Suprapubic skin (tissue), 4 donors: ENCODE results near the gene HDAC2. TPM values are rescaled to one million over a fixed set of nuclear protein-coding genes. Genes with fewer than 3 reads are reported as not detected.
A peak's percentile ranks its signal among the peaks of the same experiment; 100 is the strongest.
"Not testable (repeated sequence)": the region's sequence is repeated elsewhere in the genome, so short reads cannot be mapped to it uniquely, and the experiment has no call there.

Source experiments
- DNase-seq, 2 donors: peaks; one replicate each; pipeline ENCODE4 v3.0.0-alpha.2; 2019; ENCODE audit warnings: low spot score in 2 of 2
- H3K27ac ChIP-seq: fragments of 200-600 bp; sonication (generic); one replicate; pipeline ENCODE4 v1.5.1; 2019
- H3K27me3 ChIP-seq: fragments of 200-600 bp; sonication (generic); one replicate; pipeline ENCODE4 v1.5.1; 2019
- H3K36me3 ChIP-seq: fragments of 200-600 bp; sonication (generic); one replicate; pipeline ENCODE4 v1.5.1; 2019
- H3K4me1 ChIP-seq: fragments of 200-600 bp; sonication (generic); one replicate; pipeline ENCODE4 v1.5.1; 2019
- H3K4me3 ChIP-seq: fragments of 200-600 bp; sonication (generic); one replicate; pipeline ENCODE4 v1.5.1; 2019; ENCODE audit warnings: mild to moderate bottlenecking
- H3K9me3 ChIP-seq: fragments of 200-600 bp; sonication (generic); one replicate; pipeline ENCODE4 v1.5.1; 2019
- CTCF ChIP-seq, 2 donors: fragments of 200-600 bp in 1 of 2; fragments of 450-650 bp in 1 of 2; sonication (generic) in 1 of 2; IDR thresholded peaks; one replicate each; pipeline ENCODE4 v1.5.1; 2016 to 2019; ENCODE audit warnings: antibody characterized with exemption in 2 of 2, mild to moderate bottlenecking in 1 of 2, moderate library complexity in 1 of 2
- EP300 ChIP-seq: sonication (generic); formaldehyde crosslinking; IDR thresholded peaks from one replicate; pipeline ENCODE4 v1.6.1; 2017; ENCODE audit warnings: antibody characterized with exemption
- POLR2A ChIP-seq, 2 donors: fragments of 450-650 bp; IDR thresholded peaks; one replicate each; pipeline ENCODE4 v1.6.1; 2017; ENCODE audit warnings: antibody characterized with exemption in 2 of 2, mild to moderate bottlenecking in 2 of 2, moderate library complexity in 2 of 2
- POLR2AphosphoS5 ChIP-seq, 3 donors: sonication (generic); formaldehyde crosslinking; IDR thresholded peaks; one replicate each; pipeline ENCODE4 v1.6.1; 2017; ENCODE audit warnings: antibody characterized with exemption in 3 of 3
- WGBS: methylation state at CpG from one replicate; pipeline ENCODE4 v1.1.5; 2018; 5-methylcytosine and 5-hydroxymethylcytosine counted together
- total RNA-seq, 4 donors: library from RNA; depleted of rRNA; stranded (reverse); fragments of >200 nt; gene quantifications; one replicate each; pipeline ENCODE4 v1.1.0, GENCODE V29; 2016

Gene HDAC2
- total RNA-seq, 4 donors from 2014 or later, result 36.1 to 73.9 (median 46.9) TPM

- peaks cover 7% of the 10 kb centered on the region for H3K4me1 ChIP-seq
- no peaks in the 10 kb centered on the region for H3K27me3 ChIP-seq
- no peak overlapping the region for H3K27ac ChIP-seq
- H3K4me3 ChIP-seq, result no peak overlapping the region
- no peak for TF ChIP-seq POLR2AphosphoS5 (IDR thresholded peaks at IDR 0.05)
- TF ChIP-seq CTCF (IDR thresholded peaks at IDR 0.05), result no peak
- TF ChIP-seq EP300, result no peak
- no peak for TF ChIP-seq POLR2A (IDR thresholded peaks at IDR 0.05)
- WGBS, result 61% methylated on average over 3 of the region's 3 CpGs
- no peaks in the 10 kb centered on the region for H3K9me3 ChIP-seq
- no peaks in the 10 kb centered on the region for H3K36me3 ChIP-seq
- no peak for DNase-seq
Measured at GRCh38 chr6:113920663-113921267, 50.2 kb downstream of the HDAC2 start.

- H3K9me3 ChIP-seq, H3K27ac ChIP-seq, H3K36me3 ChIP-seq, H3K27me3 ChIP-seq, H3K4me3 ChIP-seq, DNase-seq, H3K4me1 ChIP-seq: not testable (repeated sequence)
- WGBS, result 83% methylated on average over 1 of the region's 1 CpG
Measured at GRCh38 chr6:113910285-113910684, 60.7 kb downstream of the HDAC2 start.

GRCh38 chr6:113909224-113909856, 61.6 kb downstream of the HDAC2 start:
- Histone ChIP-seq H3K9me3 (no peaks in the 10 kb centered on the region), H3K36me3 (no peaks in the 10 kb centered on the region), H3K4me1 (peaks cover 2% of the 10 kb centered on the region), H3K27ac (no peak overlapping the region), H3K4me3 (no peak overlapping the region), H3K27me3 (no peaks in the 10 kb centered on the region)
- 18% methylated on average over 6 of the region's 6 CpGs for WGBS
- TF ChIP-seq CTCF (IDR thresholded peaks at IDR 0.05) (peak; percentile 54 to 57), POLR2A (IDR thresholded peaks at IDR 0.05) (no peak)
- DNase-seq, result no peak

GRCh38 chr6:113908801-113909200, 62.1 kb downstream of the HDAC2 start:
- Histone ChIP-seq H3K27ac (no peak overlapping the region), H3K4me1 (peaks cover 8% of the 10 kb centered on the region), H3K9me3 (no peaks in the 10 kb centered on the region), H3K4me3 (no peak overlapping the region), H3K36me3 (no peaks in the 10 kb centered on the region), H3K27me3 (no peaks in the 10 kb centered on the region)
- DNase-seq, result no peak
- TF ChIP-seq CTCF (IDR thresholded peaks at IDR 0.05), result no peak
- no peak for TF ChIP-seq EP300
- no peak for TF ChIP-seq POLR2A (IDR thresholded peaks at IDR 0.05)
- TF ChIP-seq POLR2AphosphoS5 (IDR thresholded peaks at IDR 0.05), result no peak
- WGBS, result 74% methylated on average over 3 of the region's 3 CpGs

- TF ChIP-seq POLR2AphosphoS5 (IDR thresholded peaks at IDR 0.05) (no peak), EP300 (no peak), POLR2A (IDR thresholded peaks at IDR 0.05) (no peak), CTCF (IDR thresholded peaks at IDR 0.05) (no peak)
- no peak for DNase-seq
- H3K4me3 ChIP-seq, result no peak overlapping the region
- no peak overlapping the region for H3K27ac ChIP-seq
- peaks cover 8% of the 10 kb centered on the region for H3K4me1 ChIP-seq
- H3K36me3 ChIP-seq, result no peaks in the 10 kb centered on the region
- H3K9me3 ChIP-seq, result no peaks in the 10 kb centered on the region
- no peaks in the 10 kb centered on the region for H3K27me3 ChIP-seq
- 87% methylated on average over 6 of the region's 6 CpGs for WGBS
Measured at GRCh38 chr6:113907102-113907815, 63.7 kb downstream of the HDAC2 start.
